Endothelial cell of umbilical vein (primary cell): ENCODE results near the gene POU6F1. TPM values are rescaled to one million over a fixed set of nuclear protein-coding genes. Genes with fewer than 3 reads are reported as not detected.

Experiments
- BruUV-seq: library from RNA; stranded (reverse); fragments of 400-500 nt; replicated peaks from 2 replicates; lab custom pipeline; 2021; lab: Mats Ljungman, UMichigan
- CTCF ChIA-PET: fragments of 300-600, 350-600 bp; sonication (Branson Sonifier 250); formaldehyde crosslinking; loops from one replicate; lab custom pipeline; 2021; ENCODE audit warnings: antibody characterized with exemption, inconsistent platforms; lab: Charles Lee
- POLR2A ChIA-PET: fragments of 300-600, 350-600 bp; sonication (Branson Sonifier 250); formaldehyde crosslinking; loops from one replicate; lab custom pipeline; 2021; ENCODE audit warnings: antibody characterized with exemption, inconsistent platforms; lab: Charles Lee
- DNase-seq: peaks from one replicate; pipeline ENCODE4 v3.0.0-alpha.2; 2011; ENCODE audit warnings: low read depth, low spot score
- FAIRE-seq: peaks from 2 replicates; lab custom pipeline; 2011; peaks lifted over from hg19 to GRCh38; lab: Jason Lieb, UNC
- H2AFZ ChIP-seq: 2 replicates; pipeline ENCODE4 v1.6.0; 2012; ENCODE audit warnings: low read depth, low read length, control low read depth, inconsistent platforms
- H3K27ac ChIP-seq: 2 replicates; pipeline ENCODE4 v1.5.1; 2011; ENCODE audit warnings: low read depth, mild to moderate bottlenecking, control low read depth, low read length, moderate library complexity; ENCODE audit not compliant: insufficient read depth
- H3K27me3 ChIP-seq, 2 experiments: 2 replicates each; pipeline versions ENCODE4 v1.6.0 to v1.6.1; 2011; ENCODE audit warnings: low read length in 2 of 2, mixed read lengths in 1 of 2; ENCODE audit not compliant: control insufficient read depth in 2 of 2, insufficient read depth in 2 of 2
- H3K36me3 ChIP-seq, 2 experiments: 2 replicates in 1 of 2; 3 replicates in 1 of 2; pipeline ENCODE4 v1.5.1; 2011; ENCODE audit warnings: low read length in 2 of 2, mild to moderate bottlenecking in 1 of 2, moderate library complexity in 1 of 2; ENCODE audit not compliant: control insufficient read depth in 2 of 2, insufficient read depth in 2 of 2; ENCODE audit errors: extremely low read depth in 1 of 2
- H3K4me1 ChIP-seq: 3 replicates; pipeline ENCODE4 v1.5.1; 2011; ENCODE audit warnings: mild to moderate bottlenecking, low read length; ENCODE audit not compliant: control insufficient read depth, insufficient read depth; ENCODE audit errors: extremely low read depth
- H3K4me2 ChIP-seq: 2 replicates; pipeline ENCODE4 v1.6.1; 2011; ENCODE audit warnings: low read length, control low read depth, mixed read lengths; ENCODE audit not compliant: insufficient read depth
- H3K4me3 ChIP-seq, 3 experiments: fragments of 200-600 bp in 1 of 3; sonication (generic), shearing (Covaris generic) in 1 of 3; replicated peaks in 1 of 3; 2 replicates each; pipeline ENCODE4 v1.5.1; 2011 to 2016; ENCODE audit warnings: control low read depth in 3 of 3, low read length in 3 of 3, mild to moderate bottlenecking in 2 of 3, inconsistent platforms in 1 of 3, low read depth in 1 of 3, moderate library complexity in 1 of 3; ENCODE audit not compliant: insufficient read depth in 1 of 3
- H3K79me2 ChIP-seq: 2 replicates; pipeline ENCODE4 v1.6.0; 2012; ENCODE audit warnings: low read length, inconsistent platforms; ENCODE audit not compliant: control insufficient read depth, insufficient read depth
- H3K9ac ChIP-seq: replicated peaks from 2 replicates; pipeline ENCODE3; 2011; ENCODE audit warnings: low read length, control low read depth; ENCODE audit not compliant: insufficient read depth; ENCODE audit errors: extremely low read depth
- H3K9me1 ChIP-seq: replicated peaks from 3 replicates; pipeline ENCODE4 v1.6.0; 2011; ENCODE audit warnings: mild to moderate bottlenecking, low read length; ENCODE audit not compliant: control insufficient read depth, insufficient read depth; ENCODE audit errors: extremely low read depth
- H3K9me3 ChIP-seq: replicated peaks from 2 replicates; pipeline ENCODE4 v1.5.1; 2012; ENCODE audit warnings: low read length, inconsistent platforms; ENCODE audit not compliant: control insufficient read depth, insufficient read depth
- H4K20me1 ChIP-seq: replicated peaks from 2 replicates; pipeline ENCODE3; 2011; ENCODE audit warnings: mild to moderate bottlenecking, low read length; ENCODE audit not compliant: control insufficient read depth, insufficient read depth; ENCODE audit errors: extremely low read depth
- CTCF ChIP-seq, 2 donors: IDR thresholded peaks; 1 replicate in 1 of 2; 2 replicates in 1 of 2; pipeline ENCODE4 v1.5.1; 2011; ENCODE audit warnings: low read length in 2 of 2, mild to moderate bottlenecking in 2 of 2, moderate library complexity in 2 of 2, control low read depth in 1 of 2, inconsistent platforms in 1 of 2, low read depth in 1 of 2; ENCODE audit not compliant: insufficient read depth in 1 of 2; ENCODE audit errors: extremely low read depth in 1 of 2
- EZH2 ChIP-seq: IDR thresholded peaks from 2 replicates; pipeline ENCODE4 v1.6.1; 2012; ENCODE audit warnings: borderline replicate concordance, low read depth, mild to moderate bottlenecking, moderate library complexity, low read length, inconsistent platforms; ENCODE audit not compliant: severe bottlenecking
- FOS ChIP-seq: IDR thresholded peaks from 2 replicates; pipeline ENCODE4 v1.6.1; 2011; ENCODE audit warnings: mild to moderate bottlenecking, low read length, moderate library complexity, borderline replicate concordance; ENCODE audit not compliant: insufficient read depth
- GATA2 ChIP-seq: IDR thresholded peaks from 2 replicates; pipeline ENCODE4 v1.7.0; 2011; ENCODE audit warnings: low read depth, mild to moderate bottlenecking, moderate library complexity, mixed read lengths, low read length; ENCODE audit not compliant: insufficient read length, insufficient read depth
- JUN ChIP-seq: IDR thresholded peaks from 2 replicates; pipeline ENCODE4 v1.6.1; 2011; ENCODE audit warnings: borderline replicate concordance, low read depth; ENCODE audit not compliant: insufficient read length, insufficient read depth
- MYC ChIP-seq: IDR thresholded peaks from one replicate; pipeline ENCODE4 v1.6.1; 2011; ENCODE audit warnings: mild to moderate bottlenecking, low read depth, low read length
- POLR2A ChIP-seq: IDR thresholded peaks from 2 replicates; pipeline ENCODE4 v1.6.1; 2012; ENCODE audit warnings: low read depth, mild to moderate bottlenecking, control low read depth, low read length
- POLR2AphosphoS5 ChIP-seq: IDR thresholded peaks from 2 replicates; pipeline ENCODE4 v1.6.1; 2012; ENCODE audit warnings: low read depth, mild to moderate bottlenecking, control low read depth, low read length, moderate library complexity; ENCODE audit not compliant: insufficient read depth
- dilution Hi-C: fragments of 300-500 bp; cut with MboI; formaldehyde crosslinking; loops from one replicate; pipeline ENCODE4 v1.15.0; 2019; ENCODE audit warnings: low sequenced_read_pairs; ENCODE audit not compliant: extremely low pct_ligation_motif_present
- intact Hi-C: fragments of 100-400 bp; cut with micrococcal nuclease; formaldehyde crosslinking; loops from one replicate; pipeline ENCODE4 v1.10.0; 2022
- polyA plus RNA-seq, 4 experiments: library from polyadenylated mRNA; depleted of rRNA in 3 of 4; stranded (reverse) in 3 of 4; unstranded in 1 of 4; fragments of >200 nt; gene quantifications; 2 replicates each; pipeline versions ENCODE4 v1.2.1 to v1.2.3, GENCODE V29; 2011 to 2012; ENCODE audit warnings: missing spikeins in 1 of 4
- total RNA-seq: library from RNA; stranded (reverse); gene quantifications from 2 replicates; pipeline ENCODE4 v1.2.3, GENCODE V29; 2021
- TF ChIP-seq, protein P1 (sequence below): IDR thresholded peaks from 2 replicates; pipeline ENCODE4 v1.6.1; 2011; ENCODE audit not compliant: insufficient read depth, insufficient read length

Gene POU6F1
- total and polyA plus RNA-seq, 2 donors (not counting 3 experiments of a cell fraction or from before 2014, with no cell fraction given) = 5.4 to 14.4 TPM

GRCh38 chr12:51171884-51172514 lies 45.9 kb downstream of the POU6F1 start:
- peak overlapping the region; percentile 81 for H3K9ac ChIP-seq
- no peaks in the 10 kb centered on the region for H3K9me3 ChIP-seq
- FAIRE-seq = no peak
- H3K4me3 ChIP-seq = peak overlapping the region; percentile 61 to 93 (median 80)
- TF ChIP-seq POLR2A = no peak
- TF ChIP-seq MYC = no peak
- TF ChIP-seq GATA2 = no peak
- no peak for TF ChIP-seq POLR2AphosphoS5
- no peak for TF ChIP-seq FOS
- TF ChIP-seq CTCF (IDR thresholded peaks at IDR 0.05; ENCODE audit: extremely low read depth in 1 of 2, insufficient read depth in 1 of 2, low read depth in 1 of 2, low read length in 2 of 2) = no peak
- TF ChIP-seq, protein P1, sequence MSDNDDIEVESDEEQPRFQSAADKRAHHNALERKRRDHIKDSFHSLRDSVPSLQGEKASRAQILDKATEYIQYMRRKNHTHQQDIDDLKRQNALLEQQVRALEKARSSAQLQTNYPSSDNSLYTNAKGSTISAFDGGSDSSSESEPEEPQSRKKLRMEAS = no peak
- TF ChIP-seq JUN = no peak
- no peak for TF ChIP-seq EZH2
- ChIA-PET CTCF (interaction anchor here (0.6 to 1.3 kb wide), 3 partner anchors 32 to 179 kb away, joined by 3 read pairs; no protein-coding TSS in a partner anchor), POLR2A (interaction anchor here (1.0 to 1.4 kb wide), 3 partner anchors 46 to 73 kb away, joined by 3 to 4 read pairs (median 3); partner anchors contain the start of gene POU6F1)
- dilution Hi-C loops = no loop called here
- peak overlapping the region; percentile 67 for H3K27ac ChIP-seq
- H3K9me1 ChIP-seq = no peaks in the 10 kb centered on the region
- peak overlapping the region; percentile 98 for H3K4me2 ChIP-seq
- H3K36me3 ChIP-seq = no peaks in the 10 kb centered on the region
- H4K20me1 ChIP-seq = no peaks in the 10 kb centered on the region
- H2AFZ ChIP-seq = peak overlapping the region; percentile 9
- no peaks in the 10 kb centered on the region for H3K27me3 ChIP-seq
- peaks cover 10% of the 10 kb centered on the region for H3K4me1 ChIP-seq
- peak; percentile 62 for DNase-seq
- no TSS peak for BruUV-seq
- intact Hi-C loops = loop anchor here (1.0 kb wide), 2 partner anchors 46 to 124 kb away; partner anchors contain the start of genes LETMD1 and POU6F1
- peaks cover 48% of the 10 kb centered on the region for H3K79me2 ChIP-seq
